Globus pallidus (tissue), 1 donor: ENCODE measurements around the gene ARHGEF28.

ENCODE experiments used
- DNase-seq: peaks from one replicate; pipeline ENCODE4 v3.0.0-alpha.2; 2015; ENCODE audit warnings: low spot score

Gene ARHGEF28

GRCh38 chr5:73654171-73654811 is 28.3 kb downstream of the ARHGEF28 start:
- DNase-seq, result peak; percentile 5

DNA sequence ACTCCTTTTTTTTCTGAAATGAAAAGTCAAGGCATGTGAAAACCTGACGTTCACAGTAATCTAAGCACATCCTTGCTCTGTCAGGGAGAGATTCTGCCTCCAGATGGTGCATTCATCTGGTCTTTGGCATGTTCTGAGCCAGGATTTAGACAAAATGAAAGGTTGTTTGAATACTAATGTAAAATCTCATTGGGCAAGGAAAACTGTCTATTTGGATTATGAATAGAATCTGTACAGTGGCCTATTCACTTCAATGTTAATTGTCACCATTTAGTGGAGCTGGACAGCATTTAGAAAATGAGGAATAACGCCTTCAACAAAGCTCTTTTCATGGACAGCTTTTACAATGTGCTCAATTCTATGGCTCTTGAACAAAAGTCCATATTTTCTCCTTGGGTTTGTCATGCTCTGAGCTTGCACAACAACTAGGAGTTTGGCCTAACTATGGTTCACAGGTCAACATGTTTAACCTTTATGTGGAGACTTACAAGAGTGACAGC is 28.9 kb downstream of the ARHGEF28 start:
- peak; percentile 89 for DNase-seq

GRCh38 chr5:73655521-73656160 is 29.6 kb downstream of the ARHGEF28 start:
- peak; percentile 4 for DNase-seq

GRCh38 chr5:73661753-73662152 is 35.8 kb downstream of the ARHGEF28 start:
- no peak for DNase-seq

DNA sequence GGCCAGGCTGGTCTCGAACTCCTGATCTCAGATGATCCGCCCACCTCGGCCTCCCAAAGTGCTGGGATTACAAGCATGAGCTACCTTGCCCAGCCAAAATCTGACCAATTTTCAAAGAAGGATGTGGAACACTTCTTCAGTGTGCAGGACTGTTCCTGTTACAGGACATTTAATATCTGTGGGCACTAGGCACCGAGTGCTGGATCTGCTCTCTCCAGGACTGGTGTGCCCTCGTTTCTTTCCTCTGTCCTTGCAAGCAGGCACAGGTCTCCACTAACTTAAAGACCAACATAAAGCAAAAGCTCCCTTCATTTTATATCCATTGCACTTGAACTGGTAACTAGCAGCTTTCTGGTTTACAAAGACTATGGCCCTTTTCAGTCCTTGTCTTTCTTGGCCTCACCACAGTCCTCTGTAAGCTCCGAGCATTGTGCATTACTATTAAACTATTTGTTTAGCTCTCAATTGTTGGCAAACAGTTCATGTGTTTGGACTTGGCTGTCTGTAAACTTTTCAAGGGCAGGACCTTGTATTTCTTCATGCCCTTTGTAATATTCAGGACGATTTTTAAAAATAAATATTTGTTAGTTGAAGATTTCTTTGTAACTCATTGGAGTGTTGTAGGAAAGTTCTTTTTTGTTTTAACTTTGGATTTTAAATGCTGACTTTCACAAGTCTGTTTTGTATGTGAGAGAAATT is 37.3 kb downstream of the ARHGEF28 start:
- DNase-seq, result no peak

- DNase-seq, result no peak
Observed at GRCh38 chr5:73663860-73664240, 37.9 kb downstream of the ARHGEF28 start.

GRCh38 chr5:73664796-73665195 is 38.8 kb downstream of the ARHGEF28 start:
- DNase-seq, result no peak

GRCh38 chr5:73666891-73667290 is 40.9 kb downstream of the ARHGEF28 start:
- DNase-seq, result no peak

DNA sequence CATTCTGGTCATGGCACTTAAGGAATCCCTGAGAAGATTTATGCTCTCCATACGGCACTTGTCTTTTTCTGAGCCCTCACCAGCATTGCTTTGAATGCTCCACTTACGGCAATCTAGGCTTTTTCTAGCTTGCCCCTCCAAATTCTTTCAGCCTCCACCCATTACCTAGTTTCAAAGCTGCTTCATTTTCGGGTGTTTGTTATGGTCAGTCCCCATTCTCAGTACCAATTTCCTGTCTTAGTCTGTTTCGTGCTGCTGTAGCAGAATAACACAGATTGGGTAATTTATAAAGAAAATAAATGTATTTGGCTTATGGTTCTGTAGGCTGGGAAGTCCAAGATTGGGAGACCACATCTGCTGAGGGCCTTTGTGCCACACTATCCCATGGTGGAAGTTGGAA is 42.0 kb downstream of the ARHGEF28 start:
- no peak for DNase-seq

DNA sequence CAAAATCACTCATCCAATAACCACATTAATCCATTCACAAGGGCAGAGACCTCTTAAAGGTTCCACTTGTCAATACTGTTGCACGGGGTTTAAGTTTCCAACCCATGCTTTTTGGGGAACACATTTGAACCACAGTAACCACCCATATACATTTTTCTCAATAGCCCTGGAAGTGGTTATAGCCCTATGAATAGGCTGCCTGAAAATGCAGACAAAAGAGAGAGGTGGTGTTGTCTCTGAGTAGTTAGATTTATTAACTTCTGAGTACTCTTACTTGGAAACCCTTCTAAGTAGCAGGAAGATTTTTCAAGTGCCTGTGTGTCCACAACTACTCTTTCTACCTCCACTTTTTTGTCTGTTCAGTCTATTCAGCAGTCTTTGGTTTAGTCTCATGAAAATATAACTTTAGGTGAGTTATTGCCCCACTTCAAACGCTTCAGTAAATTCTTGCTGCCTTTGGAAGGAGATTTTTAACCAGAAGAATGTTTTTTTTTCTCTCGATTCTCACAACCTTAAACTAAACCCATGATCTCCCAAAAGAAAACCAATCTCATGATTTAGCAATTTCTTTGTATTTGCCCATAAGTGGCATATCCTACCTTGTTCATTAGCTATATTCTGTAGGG is 42.6 kb downstream of the ARHGEF28 start:
- no peak for DNase-seq

- no peak for DNase-seq
Observed at GRCh38 chr5:73670731-73671130, 44.7 kb downstream of the ARHGEF28 start.

DNA sequence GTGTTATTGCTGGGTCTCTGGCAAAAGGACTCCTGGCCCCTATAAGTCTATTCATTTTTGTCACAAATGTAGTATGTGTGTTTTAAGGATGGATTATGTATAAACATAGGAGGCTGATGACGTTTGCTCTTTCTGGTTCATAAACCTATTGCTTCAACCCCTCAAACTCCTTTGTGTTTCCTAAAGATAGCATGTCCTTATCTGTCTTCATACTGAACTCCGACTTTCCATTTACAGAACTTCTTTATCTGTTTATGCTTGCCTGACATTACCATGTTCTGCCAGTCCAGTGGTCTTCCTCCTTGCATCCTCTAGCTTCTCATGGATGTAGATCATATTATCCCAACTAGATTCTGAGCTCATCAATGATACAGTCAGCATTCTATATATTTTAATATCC is 46.1 kb downstream of the ARHGEF28 start:
- no peak for DNase-seq

DNA sequence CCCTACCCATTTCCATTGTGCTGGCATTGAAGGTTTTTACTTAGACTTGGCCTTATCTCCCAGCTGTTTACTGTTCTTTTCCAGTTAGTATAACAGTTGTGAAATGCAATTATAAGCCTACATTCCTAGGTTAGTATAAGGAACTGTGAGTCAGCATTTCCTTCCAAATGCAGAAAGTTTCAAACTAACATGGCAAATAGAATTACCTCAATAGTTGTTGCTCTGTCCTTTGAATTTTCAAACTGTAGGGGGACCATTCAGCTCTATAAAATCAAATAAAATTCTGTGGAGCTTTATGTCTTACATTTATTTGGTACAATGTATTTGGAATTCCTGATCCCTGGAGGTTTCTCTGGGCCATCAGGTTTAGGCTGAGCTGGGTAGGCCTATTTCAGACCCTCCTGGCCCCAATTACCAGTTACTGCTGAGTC is 47.2 kb downstream of the ARHGEF28 start:
- DNase-seq, result no peak

DNA sequence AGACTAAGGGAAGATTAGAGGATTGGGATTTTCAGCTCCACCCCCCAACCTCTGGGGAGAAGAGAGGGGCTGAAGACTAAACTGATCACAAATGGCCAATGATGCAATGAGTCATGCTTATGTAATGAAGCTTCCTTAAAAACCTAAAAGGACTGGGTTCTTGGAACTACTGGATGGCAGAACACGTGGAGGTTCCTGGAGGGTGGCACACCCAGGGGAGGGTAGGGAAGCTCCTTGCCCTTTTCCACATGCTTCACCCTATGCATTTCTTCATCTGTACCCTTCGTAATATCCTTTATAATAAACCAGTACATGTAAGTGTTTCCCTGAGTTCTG is 48.6 kb downstream of the ARHGEF28 start:
- DNase-seq, result no peak

DNA sequence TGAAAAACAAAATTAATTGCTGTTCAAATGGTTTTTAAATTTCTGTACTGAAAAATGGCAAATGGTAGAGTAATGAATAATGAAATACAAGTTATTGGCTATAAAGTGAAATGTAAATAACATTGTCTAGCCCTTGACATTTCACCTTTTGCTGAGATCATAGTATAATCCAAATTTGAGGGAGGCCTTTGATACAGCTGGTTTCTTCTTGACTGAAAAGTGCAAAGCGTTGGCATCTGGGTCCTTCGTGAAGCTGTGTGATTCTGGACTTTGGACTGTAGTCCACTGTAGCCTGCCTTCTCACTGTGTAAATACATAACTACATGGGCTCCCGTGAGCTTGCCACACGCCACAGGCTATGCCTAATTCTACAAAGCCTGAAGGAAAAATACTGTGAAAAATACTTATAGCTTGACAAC is 52.3 kb downstream of the ARHGEF28 start:
- no peak for DNase-seq

DNA sequence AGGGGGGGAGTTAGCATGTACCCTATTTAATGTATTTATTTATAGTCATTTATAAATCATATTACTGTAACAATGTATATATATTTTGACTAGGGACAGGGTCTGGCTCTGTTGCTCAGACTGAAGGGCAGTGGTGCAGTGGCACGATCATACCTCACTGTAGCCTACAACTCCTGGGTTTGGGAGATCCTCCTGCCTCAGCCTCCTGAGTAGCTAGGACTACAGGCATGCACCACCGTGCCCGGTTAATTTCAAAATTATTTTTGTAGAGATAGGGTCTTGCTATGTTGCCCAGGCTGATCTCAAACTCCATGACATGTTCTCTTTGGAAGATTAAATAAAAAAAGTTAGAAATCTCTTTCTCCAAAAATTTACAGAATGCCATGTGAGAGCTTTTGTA is 52.8 kb downstream of the ARHGEF28 start:
- DNase-seq, result no peak

DNA sequence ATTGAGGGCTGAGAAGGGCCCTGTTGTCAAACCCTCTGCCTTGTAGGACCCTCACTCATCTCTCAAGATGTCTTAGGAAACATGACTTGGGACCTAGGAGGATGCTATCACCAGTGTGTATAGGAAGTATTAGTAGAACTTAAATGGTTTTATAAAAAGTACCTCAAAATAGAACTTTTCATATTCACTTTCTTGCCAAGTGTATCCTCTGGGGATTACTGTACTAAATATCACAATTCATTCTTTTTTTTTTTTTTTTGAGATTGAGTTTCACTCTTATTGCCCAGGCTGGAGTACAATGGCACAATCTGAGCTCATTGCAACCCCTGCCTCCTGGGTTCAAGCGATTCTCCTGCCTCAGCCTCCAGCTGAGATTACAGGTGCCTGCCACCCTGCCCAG is 56.2 kb downstream of the ARHGEF28 start:
- DNase-seq, result no peak

DNA sequence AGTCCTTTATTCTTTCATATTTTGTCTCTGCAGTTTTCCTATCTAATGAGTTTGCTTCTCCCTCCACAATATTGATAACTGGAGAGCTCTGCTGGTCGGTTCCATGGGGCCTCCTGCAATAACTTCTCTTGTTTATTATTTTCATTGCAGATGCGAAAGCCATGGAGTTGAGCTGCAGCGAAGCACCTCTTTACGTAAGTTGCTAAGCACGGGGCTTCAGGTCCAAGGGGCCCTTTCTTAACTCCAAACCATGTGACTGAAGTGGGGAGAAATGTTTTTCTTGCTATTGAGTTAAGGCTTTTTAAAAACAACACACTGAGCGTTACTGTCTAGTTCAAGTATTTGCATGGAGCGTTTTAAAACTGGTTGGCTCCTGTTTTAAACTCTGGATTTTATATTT is 58.7 kb downstream of the ARHGEF28 start:
- DNase-seq, result no peak

- no peak for DNase-seq
Observed at GRCh38 chr5:73686912-73687311, 60.9 kb downstream of the ARHGEF28 start.

DNA sequence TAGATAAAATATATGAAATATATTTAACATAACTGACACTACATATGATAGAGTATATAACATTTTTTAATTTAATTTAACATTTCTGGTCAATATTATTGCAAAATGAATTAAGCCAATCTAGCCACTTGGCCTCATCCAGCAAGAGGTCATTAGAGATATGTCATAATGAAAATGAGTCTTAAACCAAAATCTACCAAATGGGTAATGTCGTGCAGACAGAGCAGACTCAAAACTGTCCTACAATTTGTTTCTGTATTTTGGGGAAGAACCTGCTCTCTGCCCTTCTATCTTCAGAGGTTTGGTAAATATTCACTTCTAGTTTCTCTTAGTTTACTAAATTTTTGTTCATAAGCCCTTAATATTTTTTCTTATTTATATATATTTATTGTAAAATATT is 61.4 kb downstream of the ARHGEF28 start:
- DNase-seq, result no peak

DNA sequence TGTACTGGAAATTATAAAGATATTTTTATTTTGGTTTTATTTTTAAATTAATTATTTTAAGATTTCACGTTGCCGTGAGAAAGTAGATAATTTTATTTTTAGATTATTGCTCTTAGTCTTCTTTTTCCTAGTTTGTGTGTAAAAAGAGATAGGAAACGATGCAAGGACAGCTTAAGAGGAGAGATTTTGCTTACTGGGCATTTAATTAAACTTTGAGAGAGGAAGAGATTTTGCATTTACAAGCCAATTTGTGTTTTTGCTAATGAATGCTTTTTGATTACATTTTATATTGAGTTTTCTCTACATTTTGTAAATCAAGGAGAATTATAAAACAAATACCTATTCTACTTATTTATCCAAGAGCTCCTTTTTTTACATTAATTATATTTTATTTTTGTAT is 64.0 kb downstream of the ARHGEF28 start:
- DNase-seq, result no peak

DNA sequence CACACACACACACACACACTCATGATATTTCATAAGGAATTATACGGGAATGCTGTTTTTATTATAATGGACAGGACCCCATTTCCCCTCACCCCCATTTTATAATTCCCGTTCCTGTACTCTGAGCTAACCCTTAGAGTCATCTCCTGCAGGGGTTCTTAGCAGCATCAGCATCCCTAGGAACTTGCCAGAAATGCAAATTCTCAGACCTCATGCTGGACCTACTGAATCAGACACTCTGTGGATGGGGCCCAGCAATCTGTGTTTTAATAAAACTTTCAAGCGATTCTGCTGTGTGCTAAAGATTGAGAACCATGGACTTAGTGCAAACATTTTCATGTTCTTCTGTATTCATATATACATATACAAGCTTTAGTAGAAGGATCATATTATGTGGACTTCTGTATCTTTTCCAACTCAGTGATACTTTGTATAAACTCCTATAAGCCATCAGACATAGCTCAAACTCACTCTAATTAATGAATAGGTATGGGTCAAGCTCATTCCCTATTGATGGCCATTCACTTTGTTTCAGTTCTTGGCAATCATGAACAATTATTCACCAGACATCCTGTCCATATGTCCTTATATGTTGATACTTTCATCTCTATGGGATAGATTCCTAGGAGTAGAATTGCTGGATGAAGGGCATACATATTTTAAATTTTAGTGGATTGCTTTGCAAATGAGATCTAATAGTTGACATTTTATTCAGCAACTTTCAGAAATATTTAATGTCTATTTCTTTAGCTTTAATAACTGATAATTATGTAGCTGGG is 65.5 kb downstream of the ARHGEF28 start:
- DNase-seq, result no peak
